Calu3 (cell line): Measurements from ENCODE around the gene SAMD4A. TPM values are rescaled to one million over a fixed set of nuclear protein-coding genes. Genes with fewer than 3 reads are reported as not detected.
A peak's percentile ranks its signal among the peaks of the same experiment; 100 is the strongest.

Experiments
- BruUV-seq: library from RNA; stranded (reverse); fragments of 400-500 nt; replicated peaks from 2 replicates; lab custom pipeline; 2021; lab: Mats Ljungman, UMichigan
- CTCF ChIA-PET: fragments of 300-600 bp; sonication (Branson Sonifier 250); formaldehyde crosslinking; loops from one replicate; lab custom pipeline; 2022; ENCODE audit warnings: antibody characterized with exemption; lab: Charles Lee
- DNase-seq: peaks from one replicate; pipeline ENCODE4 v3.0.0; 2022
- H3K27ac Mint-ChIP-seq: one replicate; pipeline ENCODE4 v1.8.0; 2022; ENCODE audit warnings: mixed read lengths; ENCODE audit not compliant: unreplicated experiment
- H3K27me3 Mint-ChIP-seq: one replicate; pipeline ENCODE4 v1.8.0; 2022; ENCODE audit warnings: mixed read lengths; ENCODE audit not compliant: unreplicated experiment
- H3K36me3 Mint-ChIP-seq: one replicate; pipeline ENCODE4 v1.8.0; 2022; ENCODE audit warnings: mild to moderate bottlenecking, moderate library complexity, mixed read lengths; ENCODE audit not compliant: insufficient read depth, unreplicated experiment
- H3K4me1 Mint-ChIP-seq: one replicate; pipeline ENCODE4 v1.8.0; 2022; ENCODE audit warnings: mild to moderate bottlenecking, low read depth, mixed read lengths; ENCODE audit not compliant: unreplicated experiment
- H3K4me3 Mint-ChIP-seq: one replicate; pipeline ENCODE4 v1.8.0; 2022; ENCODE audit warnings: mild to moderate bottlenecking, low read depth, moderate library complexity, mixed read lengths; ENCODE audit not compliant: unreplicated experiment
- H3K9me3 Mint-ChIP-seq: one replicate; pipeline ENCODE4 v1.8.0; 2022; ENCODE audit warnings: low read depth, mixed read lengths; ENCODE audit not compliant: unreplicated experiment
- CTCF ChIP-seq: fragments of 200-600 bp; IDR thresholded peaks from one replicate; pipeline ENCODE4 v1.8.0; 2022; ENCODE audit warnings: antibody characterized with exemption; ENCODE audit not compliant: unreplicated experiment
- intact Hi-C: fragments of 100-400 bp; cut with micrococcal nuclease; formaldehyde crosslinking; loops from one replicate; pipeline ENCODE4 v1.10.0; 2022; ENCODE audit not compliant: unreplicated experiment
- total RNA-seq: library from RNA; stranded (reverse); gene quantifications from 2 replicates; pipeline ENCODE4 v1.2.3, GENCODE V29; 2022

The SAMD4A gene
- total RNA-seq, 1 experiment from 2014 or later: 14.4 TPM

GRCh38 chr14:54804538-54805041, 237.7 kb downstream of the SAMD4A start:
- peaks cover 54% of the 10 kb centered on the region for H3K27me3 Mint-ChIP-seq
- TF ChIP-seq CTCF: no peak
- CTCF ChIA-PET: interaction anchor here (0.5 kb wide), 1 partner anchor 356 kb away, joined by 7 read pairs; no protein-coding TSS in a partner anchor
- no peak for DNase-seq
- no peaks in the 10 kb centered on the region for H3K9me3 Mint-ChIP-seq
- H3K36me3 Mint-ChIP-seq: no peaks in the 10 kb centered on the region
- intact Hi-C loops: loop anchor here (2.0 to 5.0 kb wide), 2 partner anchors 98 to 240 kb away; partner anchors contain the start of gene GCH1
- peaks cover 6% of the 10 kb centered on the region for H3K4me1 Mint-ChIP-seq
- BruUV-seq: no TSS peak
- no peak overlapping the region for H3K27ac Mint-ChIP-seq
- H3K4me3 Mint-ChIP-seq: no peak overlapping the region

GRCh38 chr14:54805070-54805444, 238.1 kb downstream of the SAMD4A start:
- peaks cover 6% of the 10 kb centered on the region for H3K4me1 Mint-ChIP-seq
- CTCF ChIA-PET: interaction anchor here (0.5 kb wide), 1 partner anchor 356 kb away, joined by 7 read pairs; no protein-coding TSS in a partner anchor
- no peak for TF ChIP-seq CTCF

GRCh38 chr14:54805445-54806322, 238.8 kb downstream of the SAMD4A start:
- Mint-ChIP-seq H3K27me3 (peaks cover 44% of the 10 kb centered on the region), H3K36me3 (no peaks in the 10 kb centered on the region), H3K27ac (no peak overlapping the region), H3K4me1 (peaks cover 6% of the 10 kb centered on the region), H3K4me3 (peak overlapping the region; percentile 45), H3K9me3 (no peaks in the 10 kb centered on the region)
- CTCF ChIA-PET: interaction anchor here (0.5 to 1.8 kb wide), 3 partner anchors 12 to 439 kb away, joined by 4 to 7 read pairs (median 4); no protein-coding TSS in a partner anchor
- peak; percentile 85 for DNase-seq
- TF ChIP-seq CTCF: peak; percentile 75
- no TSS peak for BruUV-seq
- intact Hi-C loops: loop anchor here (2.0 to 5.0 kb wide), 2 partner anchors 97 to 241 kb away; partner anchors contain the start of gene GCH1

More at GRCh38 chr14:54805070-54805444, 238.1 kb downstream of the SAMD4A start:
- no peak for DNase-seq
- intact Hi-C loops: loop anchor here (2.0 to 5.0 kb wide), 2 partner anchors 97 to 240 kb away; partner anchors contain the start of gene GCH1
- H3K36me3 Mint-ChIP-seq: no peaks in the 10 kb centered on the region
- peaks cover 49% of the 10 kb centered on the region for H3K27me3 Mint-ChIP-seq
- no peak overlapping the region for H3K4me3 Mint-ChIP-seq
- no peak overlapping the region for H3K27ac Mint-ChIP-seq
- BruUV-seq: no TSS peak
- H3K9me3 Mint-ChIP-seq: no peaks in the 10 kb centered on the region

- Mint-ChIP-seq H3K4me3 (no peak overlapping the region), H3K27me3 (peaks cover 44% of the 10 kb centered on the region), H3K27ac (no peak overlapping the region), H3K9me3 (no peaks in the 10 kb centered on the region), H3K4me1 (peaks cover 6% of the 10 kb centered on the region), H3K36me3 (no peaks in the 10 kb centered on the region)
- no peak for DNase-seq
- intact Hi-C loops: loop anchor here (5.0 kb wide), 1 partner anchor 96 kb away; the partner anchor contains the start of gene GCH1
- no TSS peak for BruUV-seq
- CTCF ChIA-PET: interaction anchor here (1.2 to 1.8 kb wide), 2 partner anchors 11 to 440 kb away, joined by 4 read pairs; no protein-coding TSS in a partner anchor
- TF ChIP-seq CTCF: no peak
These were observed 239.7 kb downstream of the SAMD4A start for GRCh38 chr14:54806616-54807015.
